HG02981 (cell line): Measurements from ENCODE around the gene LSP1.
"Not testable (repeated sequence)": the region's sequence is repeated elsewhere in the genome, so short reads cannot be mapped to it uniquely, and the experiment has no call there.

ENCODE experiments used
- ATAC-seq: cut with Tn5 transposase; IDR thresholded peaks from one replicate; pipeline ENCODE4 v1.9.1; 2021; ENCODE audit warnings: mild to moderate bottlenecking, moderate library complexity; ENCODE audit not compliant: unreplicated experiment

The LSP1 gene

GRCh38 chr11:1862588-1863351, 9.9 kb downstream of the LSP1 start:
- ATAC-seq, result no peak

GRCh38 chr11:1863352-1864216, 10.7 kb downstream of the LSP1 start:
- ATAC-seq, result no peak

- no peak for ATAC-seq
These were observed 11.3 kb downstream of the LSP1 start for GRCh38 chr11:1864231-1864630.

GRCh38 chr11:1864831-1865665, 12.2 kb downstream of the LSP1 start:
- no peak for ATAC-seq

- ATAC-seq, result no peak
These were observed 13.3 kb downstream of the LSP1 start for GRCh38 chr11:1866226-1866625.

- ATAC-seq, result no peak
These were observed 13.9 kb downstream of the LSP1 start for GRCh38 chr11:1866776-1867175.

GRCh38 chr11:1867381-1867780, 14.5 kb downstream of the LSP1 start:
- no peak for ATAC-seq

GRCh38 chr11:1868056-1868635, 15.3 kb downstream of the LSP1 start:
- ATAC-seq, result no peak

- ATAC-seq, result no peak
These were observed 15.9 kb downstream of the LSP1 start for GRCh38 chr11:1868636-1869291.

GRCh38 chr11:1869427-1870325, 16.8 kb downstream of the LSP1 start:
- no peak for ATAC-seq

GRCh38 chr11:1870326-1870696, 17.4 kb downstream of the LSP1 start:
- ATAC-seq, result no peak

GRCh38 chr11:1870721-1871466, 18.0 kb downstream of the LSP1 start:
- ATAC-seq, result no peak

- no peak for ATAC-seq
These were observed 18.6 kb downstream of the LSP1 start for GRCh38 chr11:1871531-1871930.

- ATAC-seq, result no peak
These were observed 19.5 kb downstream of the LSP1 start for GRCh38 chr11:1872267-1872985.

- ATAC-seq, result no peak
These were observed 20.3 kb downstream of the LSP1 start for GRCh38 chr11:1873048-1873812.

GRCh38 chr11:1873813-1874150, 20.9 kb downstream of the LSP1 start:
- ATAC-seq, result not testable (repeated sequence)

- ATAC-seq, result not testable (repeated sequence)
These were observed 21.7 kb downstream of the LSP1 start for GRCh38 chr11:1874441-1875092.
